OCI-LY3 (cell line): ENCODE measurements around the gene MRPS18A.

Experiments used
- EZH2phosphoT487 ChIP-seq: fragments of 200-600 bp; shearing (Covaris generic); IDR thresholded peaks from 2 replicates; pipeline ENCODE4 v1.6.1; 2018; ENCODE audit warnings: antibody characterized with exemption, mixed run types, low read depth
- TF ChIP-seq, protein P1 (sequence below): fragments of 200-600, 300-600 bp; sonication (generic); IDR thresholded peaks from 2 replicates; pipeline ENCODE4 v1.5.1; 2014; ENCODE audit warnings: antibody characterized with exemption, low read length, low read depth

DNA sequence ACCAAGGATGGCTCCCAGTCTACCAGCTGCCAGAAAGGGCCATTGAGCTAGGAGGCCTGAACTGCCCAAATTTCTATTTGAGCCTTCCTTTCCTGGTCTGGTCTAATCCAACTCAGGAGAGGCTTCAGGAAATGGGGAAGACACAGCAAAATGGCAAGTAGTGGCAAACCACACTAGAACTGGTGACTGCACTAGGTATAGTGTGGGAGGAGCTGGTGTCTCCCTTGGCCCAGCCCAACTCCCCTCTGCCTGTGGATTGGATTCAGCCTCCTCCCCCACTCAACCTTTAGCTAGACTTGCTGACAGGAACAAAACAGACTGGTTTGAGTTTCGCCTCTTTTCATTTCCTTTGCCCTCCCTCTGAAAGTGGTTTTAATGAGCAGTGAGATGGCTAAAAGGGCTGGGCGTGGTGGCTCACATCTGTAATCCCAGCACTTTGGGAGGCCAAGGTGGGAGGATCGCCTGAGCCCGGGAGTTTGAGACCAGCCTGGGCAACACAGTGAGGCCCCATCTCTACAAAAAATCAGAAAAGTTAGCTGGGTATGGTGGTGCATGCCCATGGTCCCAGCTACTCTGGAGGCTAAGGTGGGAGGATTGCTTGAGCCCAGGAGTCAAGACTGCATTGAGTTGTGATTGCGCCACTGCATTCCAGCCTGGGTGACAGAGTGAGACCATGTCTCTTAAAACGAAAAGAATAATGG is 17.5 kb downstream of the MRPS18A start:
- TF ChIP-seq, protein P1, sequence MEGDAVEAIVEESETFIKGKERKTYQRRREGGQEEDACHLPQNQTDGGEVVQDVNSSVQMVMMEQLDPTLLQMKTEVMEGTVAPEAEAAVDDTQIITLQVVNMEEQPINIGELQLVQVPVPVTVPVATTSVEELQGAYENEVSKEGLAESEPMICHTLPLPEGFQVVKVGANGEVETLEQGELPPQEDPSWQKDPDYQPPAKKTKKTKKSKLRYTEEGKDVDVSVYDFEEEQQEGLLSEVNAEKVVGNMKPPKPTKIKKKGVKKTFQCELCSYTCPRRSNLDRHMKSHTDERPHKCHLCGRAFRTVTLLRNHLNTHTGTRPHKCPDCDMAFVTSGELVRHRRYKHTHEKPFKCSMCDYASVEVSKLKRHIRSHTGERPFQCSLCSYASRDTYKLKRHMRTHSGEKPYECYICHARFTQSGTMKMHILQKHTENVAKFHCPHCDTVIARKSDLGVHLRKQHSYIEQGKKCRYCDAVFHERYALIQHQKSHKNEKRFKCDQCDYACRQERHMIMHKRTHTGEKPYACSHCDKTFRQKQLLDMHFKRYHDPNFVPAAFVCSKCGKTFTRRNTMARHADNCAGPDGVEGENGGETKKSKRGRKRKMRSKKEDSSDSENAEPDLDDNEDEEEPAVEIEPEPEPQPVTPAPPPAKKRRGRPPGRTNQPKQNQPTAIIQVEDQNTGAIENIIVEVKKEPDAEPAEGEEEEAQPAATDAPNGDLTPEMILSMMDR = no peak
- TF ChIP-seq EZH2phosphoT487 = no peak
